Measurements from ENCODE around the gene MAT2B. TPM values are rescaled to one million over a fixed set of nuclear protein-coding genes. Genes with fewer than 3 reads are reported as not detected.

Gene MAT2B
- total and polyA plus RNA-seq, 8 donors: 6.7 to 84.3 (median 37.6) TPM

GRCh38 chr5:163463063-163463435, 42.4 kb upstream of the MAT2B start:
- no peak for TF ChIP-seq EP300 (IDR thresholded peaks at IDR 0.05)
- no peak for TF ChIP-seq POLR2A (IDR thresholded peaks at IDR 0.05)
- no peak for TF ChIP-seq POLR2AphosphoS5 (IDR thresholded peaks at IDR 0.05)
- no peak for TF ChIP-seq CTCF (IDR thresholded peaks at IDR 0.05)
- Histone ChIP-seq H3K36me3 (no peaks in the 10 kb centered on the region), H3K4me1 (peaks cover 16 to 34% (median 27%) of the 10 kb centered on the region in 4 donors), H3K9me3 (no peaks in the 10 kb centered on the region), H3K27me3 (no peaks in the 10 kb centered on the region), H3K4me3 (no peak overlapping the region), H3K27ac (no peak overlapping the region)
- intact Hi-C loops (cut with DNase I; ENCODE audit: low total_unique reads): no loop called here
- no peak for DNase-seq

GRCh38 chr5:163467682-163468081, 37.7 kb upstream of the MAT2B start:
- intact Hi-C loops (cut with DNase I; ENCODE audit: low total_unique reads): no loop called here
- Histone ChIP-seq H3K4me3 (no peak overlapping the region), H3K4me1 (no peaks in the 10 kb centered on the region), H3K36me3 (peaks cover 0 to 14% (median 0%) of the 10 kb centered on the region in 4 donors), H3K27ac (no peak overlapping the region), H3K9me3 (no peaks in the 10 kb centered on the region), H3K27me3 (no peaks in the 10 kb centered on the region)
- DNase-seq: no peak
- WGBS, 5 donors: 76 to 88% (median 81%) methylated on average over 4 of the region's 4 CpGs
- TF ChIP-seq CTCF (IDR thresholded peaks at IDR 0.05) (no peak), POLR2A (IDR thresholded peaks at IDR 0.05) (no peak), POLR2AphosphoS5 (IDR thresholded peaks at IDR 0.05) (no peak), EP300 (IDR thresholded peaks at IDR 0.05) (no peak)

GRCh38 chr5:163473635-163474243, 31.7 kb upstream of the MAT2B start:
- no peak overlapping the region for H3K27ac ChIP-seq
- TF ChIP-seq POLR2AphosphoS5 (IDR thresholded peaks at IDR 0.05) (no peak), CTCF (IDR thresholded peaks at IDR 0.05) (peak in 3 of 7 experiments; percentile 4 to 45 (median 41))
- 94 to 95% (median 94%) methylated on average over 3 of the region's 3 CpGs for WGBS, 5 donors
- no peaks in the 10 kb centered on the region for H3K9me3 ChIP-seq
- no peaks in the 10 kb centered on the region for H3K27me3 ChIP-seq
- H3K4me3 ChIP-seq: no peak overlapping the region
- no peaks in the 10 kb centered on the region for H3K4me1 ChIP-seq
- H3K36me3 ChIP-seq: peaks cover 0 to 14% (median 0%) of the 10 kb centered on the region in 4 donors
- peak in 1 of 2 donors; percentile 37 for DNase-seq
- intact Hi-C loops (cut with DNase I; ENCODE audit: low total_unique reads): no loop called here

GRCh38 chr5:163475411-163475810, 30.0 kb upstream of the MAT2B start:
- Histone ChIP-seq H3K4me3 (no peak overlapping the region), H3K9me3 (no peaks in the 10 kb centered on the region), H3K4me1 (no peaks in the 10 kb centered on the region), H3K27me3 (no peaks in the 10 kb centered on the region), H3K36me3 (peaks cover 0 to 4% (median 0%) of the 10 kb centered on the region in 4 donors), H3K27ac (no peak overlapping the region)
- DNase-seq: no peak
- TF ChIP-seq EP300 (IDR thresholded peaks at IDR 0.05) (no peak), POLR2AphosphoS5 (IDR thresholded peaks at IDR 0.05) (no peak), CTCF (IDR thresholded peaks at IDR 0.05) (no peak), POLR2A (IDR thresholded peaks at IDR 0.05) (no peak)
- 85 to 88% (median 87%) methylated on average over 2 of the region's 2 CpGs for WGBS, 5 donors
- intact Hi-C loops (cut with DNase I; ENCODE audit: low total_unique reads): no loop called here

All from stomach (tissue), 9 donors.